Uterus (tissue), 4 donors: Measurements from ENCODE around the gene ZNF560. TPM values are rescaled to one million over a fixed set of nuclear protein-coding genes. Genes with fewer than 3 reads are reported as not detected.

Source experiments
- DNase-seq, 2 donors: peaks; one replicate each; pipeline ENCODE4 v3.0.0-alpha.2; 2019 to 2020
- H3K27ac ChIP-seq, 2 donors: fragments of 200-600 bp; sonication (generic); 1 replicate in 1 of 2; 2 replicates in 1 of 2; pipeline ENCODE4 v1.5.1; 2016 to 2018
- H3K27me3 ChIP-seq, 2 donors: fragments of 200-600 bp; sonication (generic); one replicate each; pipeline ENCODE4 v1.5.1; 2018 to 2019; ENCODE audit warnings: control low read depth in 1 of 2
- H3K36me3 ChIP-seq, 2 donors: fragments of 200-600 bp; sonication (generic); one replicate each; pipeline ENCODE4 v1.5.1; 2019; ENCODE audit warnings: control low read depth in 1 of 2
- H3K4me1 ChIP-seq, 2 donors: fragments of 200-600 bp; sonication (generic); one replicate each; pipeline ENCODE4 v1.5.1; 2018 to 2019; ENCODE audit warnings: control low read depth in 1 of 2
- H3K4me3 ChIP-seq, 2 donors: fragments of 200-600 bp; sonication (generic); 1 replicate in 1 of 2; 2 replicates in 1 of 2; pipeline ENCODE4 v1.5.1; 2018 to 2019; ENCODE audit warnings: mild to moderate bottlenecking in 1 of 2
- H3K9me3 ChIP-seq, 2 donors: fragments of 200-600 bp; sonication (generic); one replicate each; pipeline ENCODE4 v1.5.1; 2019; ENCODE audit warnings: control low read depth in 1 of 2
- CTCF ChIP-seq, 4 experiments: fragments of 200-600 bp in 2 of 4; fragments of 450-650 bp in 2 of 4; sonication (generic) in 2 of 4; IDR thresholded peaks; one replicate each; pipeline ENCODE4 v1.5.1; 2016 to 2019; ENCODE audit warnings: antibody characterized with exemption in 4 of 4, mild to moderate bottlenecking in 2 of 4, moderate library complexity in 1 of 4
- POLR2A ChIP-seq, 2 donors: fragments of 450-650 bp; IDR thresholded peaks; one replicate each; pipeline ENCODE4 v1.6.1; 2016; ENCODE audit warnings: antibody characterized with exemption in 2 of 2, mild to moderate bottlenecking in 1 of 2, moderate library complexity in 1 of 2
- intact Hi-C: fragments of 100-400 bp; cut with DNase I; formaldehyde crosslinking; loops from one replicate; pipeline ENCODE4 v1.15.1; 2023; ENCODE audit warnings: low total_unique reads
- total RNA-seq, 4 donors: library from RNA; depleted of rRNA in 3 of 4; stranded (reverse); fragments of >200 nt in 3 of 4; gene quantifications; one replicate each; pipeline versions ENCODE4 v1.1.0 to v1.2.4, GENCODE V29; 2014 to 2023
- donor health status: DM: yes; HTN: yes; CAD: no.

The ZNF560 gene
- total RNA-seq, 4 donors from 2014 or later = 0.37 TPM; not detected in 3

- no peaks in the 10 kb centered on the region for H3K4me1 ChIP-seq
- no peaks in the 10 kb centered on the region for H3K36me3 ChIP-seq
- H3K4me3 ChIP-seq = no peak overlapping the region
- DNase-seq = no peak
- H3K27me3 ChIP-seq = no peaks in the 10 kb centered on the region
- TF ChIP-seq POLR2A (IDR thresholded peaks at IDR 0.05) (no peak), CTCF (IDR thresholded peaks at IDR 0.05) (no peak)
- H3K9me3 ChIP-seq = no peaks in the 10 kb centered on the region
- H3K27ac ChIP-seq = no peak overlapping the region
- intact Hi-C loops = no loop called here
Measured at GRCh38 chr19:9431475-9431874, 66.9 kb downstream of the ZNF560 start.

- no peak for TF ChIP-seq CTCF (IDR thresholded peaks at IDR 0.05)
- TF ChIP-seq POLR2A (IDR thresholded peaks at IDR 0.05) = no peak
- H3K9me3 ChIP-seq = peaks cover 0 to under 1% of the 10 kb centered on the region in 2 donors
- H3K4me1 ChIP-seq = no peaks in the 10 kb centered on the region
- no peak for DNase-seq
- no peaks in the 10 kb centered on the region for H3K36me3 ChIP-seq
- intact Hi-C loops = no loop called here
- H3K4me3 ChIP-seq = no peak overlapping the region
- H3K27me3 ChIP-seq = no peaks in the 10 kb centered on the region
- H3K27ac ChIP-seq = no peak overlapping the region
Measured at GRCh38 chr19:9430444-9430843, 68.0 kb downstream of the ZNF560 start.

GRCh38 chr19:9427941-9428340 is 70.5 kb downstream of the ZNF560 start:
- Histone ChIP-seq H3K4me3 (no peak overlapping the region), H3K4me1 (no peaks in the 10 kb centered on the region), H3K36me3 (no peaks in the 10 kb centered on the region), H3K27ac (no peak overlapping the region), H3K9me3 (peaks cover 0 to 12% of the 10 kb centered on the region in 2 donors), H3K27me3 (no peaks in the 10 kb centered on the region)
- intact Hi-C loops = no loop called here
- no peak for DNase-seq
- no peak for TF ChIP-seq POLR2A (IDR thresholded peaks at IDR 0.05)
- no peak for TF ChIP-seq CTCF (IDR thresholded peaks at IDR 0.05)

Other genes starting within 250 kb of the ZNF560 start
- not detected for gene OR7E24, start 247.7 kb downstream of the ZNF560 start, total RNA-seq
- gene ZNF699, start 188.8 kb downstream of the ZNF560 start, total RNA-seq = 10 to 100 TPM in 2 of 4 donors, 1 to 10 TPM in 2; 1.8 to 34.6 (median 11.6) TPM
- 10 to 100 TPM in 3 of 4 donors, 1 to 10 TPM in 1; 5.3 to 60.1 (median 30.2) TPM for gene ZNF559, start 174.4 kb downstream of the ZNF560 start, total RNA-seq
- 1 to 10 TPM in 3 of 4 donors, not detected in 1; 4.4 to 8.7 (median 5.8) TPM for gene ZNF177, start 135.6 kb downstream of the ZNF560 start, total RNA-seq
- gene ZNF266, start 63.0 kb downstream of the ZNF560 start, total RNA-seq = 10 to 100 TPM; 12.6 to 49.1 (median 35.4) TPM
- 10 to 100 TPM in 3 of 4 donors, 1 to 10 TPM in 1; 5.1 to 47.0 (median 27.0) TPM for gene ZNF426, start 40.0 kb upstream of the ZNF560 start, total RNA-seq
- 10 to 100 TPM; 17.4 to 76.7 (median 38.6) TPM for gene ZNF121, start 85.9 kb upstream of the ZNF560 start, total RNA-seq
- gene ZNF561, start 122.6 kb upstream of the ZNF560 start, total RNA-seq = 10 to 100 TPM; 17.1 to 80.0 (median 35.4) TPM
- 10 to 100 TPM; 14.4 to 85.1 (median 43.5) TPM for gene ZNF562, start 176.5 kb upstream of the ZNF560 start, total RNA-seq